B cell (primary cell): ENCODE measurements around the gene ADIG. TPM values are rescaled to one million over a fixed set of nuclear protein-coding genes. Genes with fewer than 3 reads are reported as not detected.

ENCODE experiments used
- ATAC-seq: fragments of 200-7000 bp; cut with Tn5 transposase; one replicate; pipeline ENCODE4 v1.10.0; 2021; ENCODE audit warnings: low read depth, mild to moderate bottlenecking, moderate number of reproducible peaks, moderate library complexity
- CTCF ChIA-PET: fragments of 350-600 bp; sonication (Branson Sonifier 250); formaldehyde crosslinking; loops from one replicate; lab custom pipeline; 2021; ENCODE audit warnings: antibody characterized with exemption, inconsistent platforms; lab: Charles Lee
- POLR2A ChIA-PET: fragments of 350-600 bp; sonication (Branson Sonifier 250); formaldehyde crosslinking; loops from one replicate; lab custom pipeline; 2021; ENCODE audit warnings: antibody characterized with exemption; lab: Charles Lee
- DNase-seq: peaks from one replicate; pipeline ENCODE4 v3.0.0; 2013
- H2AFZ ChIP-seq: 2 replicates; pipeline ENCODE4 v1.6.1; 2012; ENCODE audit warnings: mild to moderate bottlenecking, low read depth, low read length; ENCODE audit not compliant: insufficient read depth, poor library complexity, severe bottlenecking
- H3K27ac ChIP-seq, 2 donors: 1 replicate in 1 of 2; 2 replicates in 1 of 2; pipeline ENCODE4 v1.5.1; 2012 to 2013; ENCODE audit warnings: low read length in 2 of 2, mild to moderate bottlenecking in 2 of 2, moderate library complexity in 1 of 2
- H3K27me3 ChIP-seq, 4 experiments: fragments of 200-600 bp in 1 of 4; sonication (generic) in 1 of 4; replicated peaks in 1 of 4; 1 replicate in 2 of 4; 2 replicates in 2 of 4; pipeline versions ENCODE4 v1.6.1 to v1.7.0; 2013 to 2016; ENCODE audit warnings: low read length in 3 of 4, mild to moderate bottlenecking in 2 of 4, mixed read lengths in 1 of 4, moderate library complexity in 1 of 4; ENCODE audit not compliant: insufficient read depth in 4 of 4, control insufficient read depth in 3 of 4; ENCODE audit errors: control extremely low read depth in 1 of 4
- H3K36me3 ChIP-seq, 2 experiments: replicated peaks in 1 of 2; 1 replicate in 1 of 2; 2 replicates in 1 of 2; pipeline versions ENCODE4 v1.6.1 to v1.7.1; 2013; ENCODE audit warnings: low read length in 1 of 2; ENCODE audit not compliant: insufficient read depth in 2 of 2, control insufficient read depth in 1 of 2; ENCODE audit errors: control extremely low read depth in 1 of 2, extremely low read depth in 1 of 2
- H3K4me1 ChIP-seq, 2 donors: fragments of 200-600 bp in 1 of 2; sonication (generic) in 1 of 2; 1 replicate in 1 of 2; 2 replicates in 1 of 2; pipeline versions ENCODE4 v1.5.1 to v1.6.1; 2013 to 2017; ENCODE audit warnings: low read length in 2 of 2; ENCODE audit not compliant: control insufficient read depth in 2 of 2, insufficient read depth in 2 of 2
- H3K4me2 ChIP-seq: replicated peaks from 2 replicates; pipeline ENCODE3; 2012; ENCODE audit warnings: mild to moderate bottlenecking, low read depth, low read length; ENCODE audit not compliant: poor library complexity, severe bottlenecking
- H3K4me3 ChIP-seq, 5 experiments: fragments of 200-600 bp in 1 of 5; sonication (generic) in 1 of 5; 1 replicate in 3 of 5; 2 replicates in 2 of 5; pipeline versions ENCODE4 v1.5.1 to v1.7.0; 2011 to 2016; ENCODE audit warnings: low read length in 4 of 5, mild to moderate bottlenecking in 4 of 5, low read depth in 2 of 5, control low read depth in 1 of 5, moderate library complexity in 1 of 5; ENCODE audit not compliant: insufficient read depth in 1 of 5; ENCODE audit errors: control extremely low read depth in 1 of 5, extremely low read depth in 1 of 5
- H3K79me2 ChIP-seq: fragments of 200-600 bp; sonication (generic); one replicate; pipeline ENCODE4 v1.6.0; 2016; ENCODE audit warnings: low read length; ENCODE audit not compliant: control insufficient read depth, insufficient read depth
- H3K9ac ChIP-seq: fragments of 200-600 bp; sonication (generic); 2 replicates; pipeline ENCODE4 v1.6.1; 2017; ENCODE audit warnings: mild to moderate bottlenecking, low read length, moderate library complexity
- H3K9me3 ChIP-seq, 3 donors: one replicate each; pipeline versions ENCODE4 v1.6.1 to v1.7.1; 2013; ENCODE audit warnings: low read length in 2 of 3; ENCODE audit not compliant: control insufficient read depth in 2 of 3, insufficient read depth in 1 of 3; ENCODE audit errors: control extremely low read depth in 1 of 3
- H4K20me1 ChIP-seq: 2 replicates; pipeline ENCODE4 v1.6.0; 2012; ENCODE audit warnings: mild to moderate bottlenecking, low read length; ENCODE audit not compliant: insufficient read depth, control insufficient read depth, poor library complexity, severe bottlenecking
- H3K27ac Mint-ChIP-seq: one replicate; pipeline ENCODE4 v1.8.0; 2021; ENCODE audit warnings: mixed read lengths
- H3K27me3 Mint-ChIP-seq: one replicate; pipeline ENCODE4 v1.8.0; 2021; ENCODE audit warnings: mixed read lengths
- H3K4me1 Mint-ChIP-seq: one replicate; pipeline ENCODE4 v1.8.0; 2021; ENCODE audit warnings: mixed read lengths
- H3K4me3 Mint-ChIP-seq: one replicate; pipeline ENCODE4 v1.8.0; 2021; ENCODE audit warnings: mixed read lengths
- H3K9me3 Mint-ChIP-seq: one replicate; pipeline ENCODE4 v1.8.0; 2022; ENCODE audit warnings: mixed read lengths; ENCODE audit not compliant: insufficient read depth
- EZH2 ChIP-seq: IDR thresholded peaks from 2 replicates; pipeline ENCODE4 v1.6.1; 2012; ENCODE audit warnings: borderline replicate concordance, low read depth, mild to moderate bottlenecking, moderate library complexity, low read length; ENCODE audit not compliant: insufficient read depth, poor library complexity, severe bottlenecking
- WGBS: methylation state at CpG from one replicate; pipeline ENCODE4 v1.1.5; 2013; ENCODE audit warnings: missing lambda C conversion rate; ENCODE audit not compliant: insufficient coverage; 5-methylcytosine and 5-hydroxymethylcytosine counted together
- intact Hi-C: fragments of 100-400 bp; cut with micrococcal nuclease; formaldehyde crosslinking; loops from one replicate; pipeline ENCODE4 v1.10.0; 2022
- polyA plus RNA-seq: library from polyadenylated mRNA; depleted of rRNA; stranded (reverse); fragments of >200 nt; gene quantifications from 2 replicates; pipeline ENCODE4 v1.2.3, GENCODE V29; 2012
- total RNA-seq, 2 donors: library from RNA; stranded (reverse); fragments of 120-200 nt in 1 of 2; gene quantifications; 1 replicate in 1 of 2; 2 replicates in 1 of 2; pipeline versions ENCODE4 v1.2.3 to v1.2.4, GENCODE V29; 2013 to 2022
- TF ChIP-seq, protein P1 (sequence below): fragments of 200-600 bp; IDR thresholded peaks from one replicate; pipeline ENCODE4 v1.8.0; 2022; ENCODE audit warnings: antibody characterized with exemption, mild to moderate bottlenecking

ADIG gene
- total and polyA plus RNA-seq, 2 donors (not counting 1 experiment from before 2014, with no cell fraction given): not detected

GRCh38 chr20:38579921-38580320, 1.1 kb upstream of the ADIG start:
- no peak overlapping the region for H3K4me3 ChIP-seq
- no peaks in the 10 kb centered on the region for H3K4me1 Mint-ChIP-seq
- H3K9me3 ChIP-seq: no peaks in the 10 kb centered on the region
- POLR2A ChIA-PET: no interaction called here
- ATAC-seq (no peak), DNase-seq (no peak)
- no peak overlapping the region for H3K27ac ChIP-seq
- H3K36me3 ChIP-seq: peaks cover 3 to 12% of the 10 kb centered on the region in 2 experiments
- CTCF ChIA-PET: no interaction called here
- H3K27me3 Mint-ChIP-seq: peaks cover under 1% of the 10 kb centered on the region
- H3K27ac Mint-ChIP-seq: no peak overlapping the region
- no peak overlapping the region for H3K9ac ChIP-seq
- intact Hi-C loops: no loop called here
- TF ChIP-seq, protein P1, sequence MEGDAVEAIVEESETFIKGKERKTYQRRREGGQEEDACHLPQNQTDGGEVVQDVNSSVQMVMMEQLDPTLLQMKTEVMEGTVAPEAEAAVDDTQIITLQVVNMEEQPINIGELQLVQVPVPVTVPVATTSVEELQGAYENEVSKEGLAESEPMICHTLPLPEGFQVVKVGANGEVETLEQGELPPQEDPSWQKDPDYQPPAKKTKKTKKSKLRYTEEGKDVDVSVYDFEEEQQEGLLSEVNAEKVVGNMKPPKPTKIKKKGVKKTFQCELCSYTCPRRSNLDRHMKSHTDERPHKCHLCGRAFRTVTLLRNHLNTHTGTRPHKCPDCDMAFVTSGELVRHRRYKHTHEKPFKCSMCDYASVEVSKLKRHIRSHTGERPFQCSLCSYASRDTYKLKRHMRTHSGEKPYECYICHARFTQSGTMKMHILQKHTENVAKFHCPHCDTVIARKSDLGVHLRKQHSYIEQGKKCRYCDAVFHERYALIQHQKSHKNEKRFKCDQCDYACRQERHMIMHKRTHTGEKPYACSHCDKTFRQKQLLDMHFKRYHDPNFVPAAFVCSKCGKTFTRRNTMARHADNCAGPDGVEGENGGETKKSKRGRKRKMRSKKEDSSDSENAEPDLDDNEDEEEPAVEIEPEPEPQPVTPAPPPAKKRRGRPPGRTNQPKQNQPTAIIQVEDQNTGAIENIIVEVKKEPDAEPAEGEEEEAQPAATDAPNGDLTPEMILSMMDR: no peak
- no peak for TF ChIP-seq EZH2
- no peaks in the 10 kb centered on the region for H4K20me1 ChIP-seq
- H2AFZ ChIP-seq: no peak overlapping the region
- no peaks in the 10 kb centered on the region for H3K4me1 ChIP-seq
- no peaks in the 10 kb centered on the region for H3K9me3 Mint-ChIP-seq
- 92% methylated on average over 2 of the region's 4 CpGs for WGBS
- no peak overlapping the region for H3K4me3 Mint-ChIP-seq
- no peak overlapping the region for H3K4me2 ChIP-seq
- peaks cover 0 to 3% (median 0%) of the 10 kb centered on the region in 4 experiments for H3K27me3 ChIP-seq
- no peaks in the 10 kb centered on the region for H3K79me2 ChIP-seq

DNA sequence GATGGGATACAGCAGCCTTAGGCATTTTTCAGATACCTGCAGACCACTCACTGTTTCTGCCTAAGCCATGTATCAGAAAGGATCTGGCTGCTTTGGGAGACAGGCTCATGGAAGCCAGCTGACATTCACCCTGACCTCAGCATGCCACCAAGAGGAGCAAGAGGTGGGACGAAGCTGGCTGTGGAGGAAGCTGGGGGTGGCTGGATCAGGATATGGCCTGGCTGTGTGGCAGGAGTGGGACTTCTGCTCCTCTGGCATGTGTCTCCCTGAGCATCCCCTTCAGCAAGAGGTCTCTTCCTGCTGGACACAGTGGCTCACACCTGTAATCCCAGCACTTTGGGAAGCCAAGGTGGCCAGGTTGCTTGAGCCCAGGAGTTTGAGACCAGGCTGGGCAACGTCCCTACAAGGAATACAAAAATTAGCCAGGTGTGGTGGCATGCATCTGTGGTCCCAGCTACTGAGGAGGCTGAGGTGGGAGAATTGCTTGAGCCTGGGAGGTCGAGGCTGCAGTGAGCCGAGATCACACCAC, 897 bp downstream of the ADIG start:
- H4K20me1 ChIP-seq: no peaks in the 10 kb centered on the region
- intact Hi-C loops: no loop called here
- H3K9me3 Mint-ChIP-seq: no peaks in the 10 kb centered on the region
- H3K4me2 ChIP-seq: no peak overlapping the region
- no peak overlapping the region for H3K27ac ChIP-seq
- no peaks in the 10 kb centered on the region for H3K79me2 ChIP-seq
- no peak overlapping the region for H3K4me3 Mint-ChIP-seq
- peaks cover 9% of the 10 kb centered on the region for H3K27me3 Mint-ChIP-seq
- no peak for ATAC-seq
- H3K27ac Mint-ChIP-seq: no peak overlapping the region
- H3K4me3 ChIP-seq: no peak overlapping the region
- 87% methylated on average over 4 of the region's 4 CpGs for WGBS
- TF ChIP-seq, protein P1: no peak
- no peak for TF ChIP-seq EZH2
- no peak overlapping the region for H2AFZ ChIP-seq
- POLR2A ChIA-PET: no interaction called here
- no peaks in the 10 kb centered on the region for H3K4me1 Mint-ChIP-seq
- CTCF ChIA-PET: no interaction called here
- H3K9me3 ChIP-seq: no peaks in the 10 kb centered on the region
- peaks cover 0 to 8% (median 1%) of the 10 kb centered on the region in 4 experiments for H3K27me3 ChIP-seq
- DNase-seq: no peak
- peaks cover 0 to 4% of the 10 kb centered on the region in 2 experiments for H3K36me3 ChIP-seq
- H3K4me1 ChIP-seq: no peaks in the 10 kb centered on the region
- H3K9ac ChIP-seq: no peak overlapping the region
